CD4-positive, alpha-beta T cell treated with Interleukin-1 beta for 1 hour (primary cell): ENCODE results near the gene MARCHF3.

Experiments used
- DNase-seq, 2 donors: peaks; one replicate each; pipeline ENCODE4 v3.0.0-alpha.2; 2020 to 2022

MARCHF3 gene

GRCh38 chr5:126869005-126869451 is 161.3 kb downstream of the MARCHF3 start:
- peak in 1 of 2 donors; percentile 16 for DNase-seq

- DNase-seq = no peak
These were observed 161.9 kb downstream of the MARCHF3 start for GRCh38 chr5:126868338-126869004.

GRCh38 chr5:126866851-126867636 is 163.3 kb downstream of the MARCHF3 start:
- no peak for DNase-seq

GRCh38 chr5:126865299-126865698 is 165.1 kb downstream of the MARCHF3 start:
- DNase-seq = no peak

GRCh38 chr5:126864042-126864688 is 166.2 kb downstream of the MARCHF3 start:
- no peak for DNase-seq

- DNase-seq = no peak
These were observed 167.0 kb downstream of the MARCHF3 start for GRCh38 chr5:126863402-126863801.

- DNase-seq = no peak
These were observed 171.9 kb downstream of the MARCHF3 start for GRCh38 chr5:126858441-126858840.

- no peak for DNase-seq
These were observed 172.6 kb downstream of the MARCHF3 start for GRCh38 chr5:126857472-126858410.

- no peak for DNase-seq
These were observed 175.1 kb downstream of the MARCHF3 start for GRCh38 chr5:126855266-126855665.

- DNase-seq = no peak
These were observed 175.7 kb downstream of the MARCHF3 start for GRCh38 chr5:126854526-126855110.

GRCh38 chr5:126853541-126854307 is 176.6 kb downstream of the MARCHF3 start:
- peak; percentile 58 to 68 for DNase-seq

- no peak for DNase-seq
These were observed 177.5 kb downstream of the MARCHF3 start for GRCh38 chr5:126852841-126853271.

GRCh38 chr5:126852091-126852571 is 178.2 kb downstream of the MARCHF3 start:
- peak; percentile 27 to 33 for DNase-seq

GRCh38 chr5:126851501-126852011 is 178.8 kb downstream of the MARCHF3 start:
- DNase-seq = peak; percentile 16 to 35

GRCh38 chr5:126849101-126849678 is 181.2 kb downstream of the MARCHF3 start:
- DNase-seq = no peak

GRCh38 chr5:126848253-126848652 is 182.1 kb downstream of the MARCHF3 start:
- no peak for DNase-seq

GRCh38 chr5:126847826-126848251 is 182.5 kb downstream of the MARCHF3 start:
- DNase-seq = no peak

- DNase-seq = no peak
These were observed 182.9 kb downstream of the MARCHF3 start for GRCh38 chr5:126847456-126847820.

- no peak for DNase-seq
These were observed 183.5 kb downstream of the MARCHF3 start for GRCh38 chr5:126846744-126847455.

GRCh38 chr5:126846344-126846743 is 184.0 kb downstream of the MARCHF3 start:
- DNase-seq = no peak
